HG03108 (cell line): Measurements from ENCODE around the gene TRAPPC8.

ENCODE experiments used
- ATAC-seq: cut with Tn5 transposase; IDR thresholded peaks from one replicate; pipeline ENCODE4 v1.9.1; 2021; ENCODE audit warnings: moderate library complexity; ENCODE audit not compliant: unreplicated experiment

TRAPPC8 gene

DNA sequence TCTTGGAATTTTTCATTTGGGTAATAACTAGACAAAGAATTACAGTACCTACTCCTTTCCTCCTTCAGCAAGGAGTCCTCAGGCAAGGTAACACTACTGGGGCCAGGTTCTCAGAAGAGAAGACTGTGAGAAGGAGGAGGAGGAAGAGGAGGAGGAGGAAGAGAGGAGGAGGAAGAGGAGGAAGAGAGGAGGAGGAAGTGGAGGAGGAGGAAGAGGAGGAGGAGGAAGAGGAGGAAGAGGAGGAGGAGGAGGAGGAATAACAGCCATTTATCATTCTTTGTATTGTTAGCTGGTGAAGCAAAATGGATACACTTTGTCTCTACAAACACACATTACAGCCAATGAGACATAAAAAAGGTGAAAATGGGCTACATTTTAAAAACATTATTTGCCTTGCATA, 149.4 kb downstream of the TRAPPC8 start:
- no peak for ATAC-seq

DNA sequence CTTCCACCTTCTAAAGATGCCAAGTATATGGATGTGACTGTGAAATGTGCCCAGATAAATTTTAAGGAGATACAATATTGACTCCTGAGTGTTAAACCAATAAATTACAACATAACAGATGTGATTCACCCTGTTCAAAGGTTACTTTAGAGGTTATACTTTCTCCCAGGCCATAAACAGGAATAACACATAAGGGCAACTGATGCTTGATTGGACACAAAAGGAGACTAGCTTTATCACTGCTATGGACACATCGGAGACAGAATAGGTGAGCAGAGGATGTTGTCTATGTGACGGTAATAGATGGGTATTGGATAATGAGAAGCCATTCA, 150.4 kb downstream of the TRAPPC8 start:
- no peak for ATAC-seq

DNA sequence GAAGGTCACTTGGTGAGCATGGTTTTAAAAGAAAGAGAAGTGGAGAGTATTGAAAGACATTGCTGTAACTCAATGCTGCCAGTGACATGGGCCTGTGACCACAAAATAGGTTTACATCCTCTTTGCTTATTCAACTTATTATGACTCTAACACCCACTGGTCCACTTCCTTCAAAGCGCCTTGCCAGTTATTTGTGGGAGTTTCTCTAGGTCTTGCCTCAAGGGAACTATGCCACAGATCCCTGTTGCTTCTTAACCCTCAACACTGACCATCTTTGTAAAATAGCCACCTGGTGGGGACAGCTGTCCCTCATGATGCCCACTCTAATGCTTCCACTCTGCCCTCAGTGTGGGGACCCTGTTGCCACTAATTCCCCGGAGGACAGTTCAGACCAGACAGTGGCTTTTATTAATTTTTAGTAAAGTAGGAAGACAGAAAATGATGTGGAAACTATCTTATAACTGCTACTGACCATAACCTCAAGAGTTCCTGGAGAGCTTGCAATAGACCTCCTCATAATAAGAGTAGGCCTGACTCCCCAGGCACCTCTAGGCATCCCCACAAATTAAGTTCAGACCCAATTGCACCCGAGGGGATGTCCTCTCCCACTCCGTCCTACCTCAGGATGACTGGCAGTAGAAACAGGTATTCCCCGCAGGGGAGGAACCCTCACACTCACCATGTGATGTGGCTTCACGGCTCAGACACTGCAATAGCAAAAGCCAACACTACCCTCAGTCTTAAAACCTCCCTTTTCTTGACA, 150.9 kb downstream of the TRAPPC8 start:
- peak; percentile 92 for ATAC-seq

DNA sequence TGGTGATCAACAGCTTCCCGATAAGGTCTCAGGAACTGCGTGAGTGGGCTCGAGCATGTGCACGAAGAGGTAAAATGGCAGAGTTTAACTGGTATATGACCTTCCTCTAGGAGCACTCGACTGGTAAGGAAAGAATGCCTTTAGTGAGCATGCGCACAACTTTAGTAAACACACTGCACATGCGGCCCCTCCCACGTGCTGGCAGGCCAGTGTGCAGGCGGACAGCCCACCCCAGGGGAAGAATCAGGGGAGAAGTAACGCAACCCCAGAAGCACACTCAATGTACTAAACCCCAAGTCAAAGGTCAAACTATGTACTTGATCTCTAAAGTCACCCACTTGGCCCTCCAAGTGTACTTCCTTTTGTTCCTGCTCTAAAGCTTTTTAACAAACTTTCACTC, 153.5 kb downstream of the TRAPPC8 start:
- no peak for ATAC-seq

DNA sequence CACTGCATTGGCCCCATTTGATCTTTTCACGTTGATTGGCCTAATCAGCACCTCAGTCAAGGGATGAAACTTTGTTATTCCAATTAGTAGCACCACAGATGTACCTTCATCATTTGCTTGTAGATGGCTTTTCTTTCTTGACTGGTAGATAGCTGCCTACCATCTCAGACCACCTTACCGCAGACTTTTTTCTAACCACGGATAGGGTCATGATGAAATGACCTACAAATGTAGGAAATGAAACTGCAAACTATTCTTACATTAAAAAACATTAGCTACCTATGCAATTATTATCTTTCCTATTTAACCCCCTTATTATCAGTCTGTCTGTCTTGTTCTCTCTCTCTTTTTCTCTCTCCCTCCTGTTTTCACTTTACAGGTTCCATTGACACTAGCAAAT, 159.9 kb downstream of the TRAPPC8 start:
- no peak for ATAC-seq
